Progenitor cell of endocrine pancreas (in vitro differentiated cells): ENCODE data around the gene GCHFR. TPM values are rescaled to one million over a fixed set of nuclear protein-coding genes. Genes with fewer than 3 reads are reported as not detected.

Experiments
- DNase-seq: peaks from one replicate; pipeline ENCODE4 v3.0.0; 2021; ENCODE audit warnings: low spot score; ENCODE audit not compliant: unreplicated experiment
- H3K27ac Mint-ChIP-seq: 2 replicates; pipeline ENCODE4 v1.8.0; 2021; ENCODE audit warnings: mild to moderate bottlenecking, moderate library complexity, mixed read lengths
- H3K27me3 Mint-ChIP-seq: 2 replicates; pipeline ENCODE4 v1.8.0; 2021; ENCODE audit warnings: mixed read lengths
- H3K36me3 Mint-ChIP-seq: 2 replicates; pipeline ENCODE4 v1.8.0; 2022; ENCODE audit warnings: mixed read lengths; ENCODE audit not compliant: insufficient read depth
- H3K4me1 Mint-ChIP-seq: 2 replicates; pipeline ENCODE4 v1.8.0; 2021; ENCODE audit warnings: low read depth, mixed read lengths
- H3K4me3 Mint-ChIP-seq: 2 replicates; pipeline ENCODE4 v1.8.0; 2021; ENCODE audit warnings: low read depth, mild to moderate bottlenecking, moderate library complexity, mixed read lengths
- H3K9me3 Mint-ChIP-seq: 2 replicates; pipeline ENCODE4 v1.8.0; 2021; ENCODE audit warnings: low read depth, mixed read lengths
- total RNA-seq: library from RNA; stranded (reverse); gene quantifications from 2 replicates; pipeline ENCODE4 v1.2.1, GENCODE V29; 2021
- TF ChIP-seq, protein P1 (sequence below): fragments of 200-600 bp; sonication (generic); IDR thresholded peaks from one replicate; pipeline ENCODE4 v1.5.0; 2021; ENCODE audit warnings: antibody characterized with exemption, mild to moderate bottlenecking; ENCODE audit not compliant: unreplicated experiment

GCHFR gene
- total RNA-seq, 1 donor from 2014 or later, result 32.1 TPM

GRCh38 chr15:40744815-40745152 is 19.1 kb upstream of the GCHFR start:
- no peak for DNase-seq
- no peak overlapping the region for H3K4me3 Mint-ChIP-seq
- TF ChIP-seq, protein P1, sequence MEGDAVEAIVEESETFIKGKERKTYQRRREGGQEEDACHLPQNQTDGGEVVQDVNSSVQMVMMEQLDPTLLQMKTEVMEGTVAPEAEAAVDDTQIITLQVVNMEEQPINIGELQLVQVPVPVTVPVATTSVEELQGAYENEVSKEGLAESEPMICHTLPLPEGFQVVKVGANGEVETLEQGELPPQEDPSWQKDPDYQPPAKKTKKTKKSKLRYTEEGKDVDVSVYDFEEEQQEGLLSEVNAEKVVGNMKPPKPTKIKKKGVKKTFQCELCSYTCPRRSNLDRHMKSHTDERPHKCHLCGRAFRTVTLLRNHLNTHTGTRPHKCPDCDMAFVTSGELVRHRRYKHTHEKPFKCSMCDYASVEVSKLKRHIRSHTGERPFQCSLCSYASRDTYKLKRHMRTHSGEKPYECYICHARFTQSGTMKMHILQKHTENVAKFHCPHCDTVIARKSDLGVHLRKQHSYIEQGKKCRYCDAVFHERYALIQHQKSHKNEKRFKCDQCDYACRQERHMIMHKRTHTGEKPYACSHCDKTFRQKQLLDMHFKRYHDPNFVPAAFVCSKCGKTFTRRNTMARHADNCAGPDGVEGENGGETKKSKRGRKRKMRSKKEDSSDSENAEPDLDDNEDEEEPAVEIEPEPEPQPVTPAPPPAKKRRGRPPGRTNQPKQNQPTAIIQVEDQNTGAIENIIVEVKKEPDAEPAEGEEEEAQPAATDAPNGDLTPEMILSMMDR, result no peak
- no peaks in the 10 kb centered on the region for H3K4me1 Mint-ChIP-seq
- no peaks in the 10 kb centered on the region for H3K27me3 Mint-ChIP-seq
- H3K27ac Mint-ChIP-seq, result no peak overlapping the region
- H3K36me3 Mint-ChIP-seq, result peaks cover 4% of the 10 kb centered on the region
- H3K9me3 Mint-ChIP-seq, result no peaks in the 10 kb centered on the region

- Mint-ChIP-seq H3K27me3 (no peaks in the 10 kb centered on the region), H3K36me3 (peaks cover 3% of the 10 kb centered on the region), H3K9me3 (no peaks in the 10 kb centered on the region), H3K4me1 (no peaks in the 10 kb centered on the region), H3K4me3 (no peak overlapping the region), H3K27ac (no peak overlapping the region)
- DNase-seq, result no peak
- TF ChIP-seq, protein P1, result no peak
Observed at GRCh38 chr15:40746916-40747418, 16.9 kb upstream of the GCHFR start.

GRCh38 chr15:40747685-40748631 is 15.9 kb upstream of the GCHFR start:
- DNase-seq, result no peak
- H3K27me3 Mint-ChIP-seq, result no peaks in the 10 kb centered on the region
- no peaks in the 10 kb centered on the region for H3K9me3 Mint-ChIP-seq
- TF ChIP-seq, protein P1, result no peak
- no peak overlapping the region for H3K4me3 Mint-ChIP-seq
- peaks cover 1% of the 10 kb centered on the region for H3K36me3 Mint-ChIP-seq
- H3K4me1 Mint-ChIP-seq, result no peaks in the 10 kb centered on the region
- H3K27ac Mint-ChIP-seq, result no peak overlapping the region

DNA sequence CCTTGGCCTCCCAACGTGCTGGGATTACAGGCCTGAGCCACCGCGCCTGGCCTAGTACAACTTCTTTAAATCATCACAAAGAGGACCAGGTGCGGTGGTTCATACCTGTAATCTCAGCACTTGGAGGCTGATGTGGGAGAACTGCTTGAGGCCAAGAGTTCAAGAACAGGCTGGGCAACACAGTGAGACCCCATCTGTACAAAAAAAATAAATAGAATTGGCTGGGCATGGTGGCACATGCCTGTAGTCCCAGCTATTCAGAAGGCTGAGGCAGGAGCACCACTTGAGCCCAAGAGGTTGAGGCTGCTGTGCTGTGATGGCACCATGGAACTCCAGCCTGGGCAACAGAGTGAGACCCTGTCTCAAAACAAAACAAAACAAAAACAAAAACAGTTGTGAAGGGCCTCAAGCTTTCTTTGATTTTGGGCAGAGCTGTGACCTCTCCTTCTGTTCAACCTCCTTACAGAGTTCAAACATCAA is 14.7 kb upstream of the GCHFR start:
- Mint-ChIP-seq H3K27ac (no peak overlapping the region), H3K4me1 (peaks cover 4% of the 10 kb centered on the region), H3K4me3 (no peak overlapping the region), H3K9me3 (no peaks in the 10 kb centered on the region), H3K27me3 (no peaks in the 10 kb centered on the region), H3K36me3 (peaks cover 3% of the 10 kb centered on the region)
- TF ChIP-seq, protein P1, result no peak
- no peak for DNase-seq

GRCh38 chr15:40750885-40751284 is 13.0 kb upstream of the GCHFR start:
- no peak for DNase-seq
- H3K27me3 Mint-ChIP-seq, result no peaks in the 10 kb centered on the region
- TF ChIP-seq, protein P1, result no peak
- peaks cover 8% of the 10 kb centered on the region for H3K4me1 Mint-ChIP-seq
- H3K36me3 Mint-ChIP-seq, result peaks cover 3% of the 10 kb centered on the region
- H3K4me3 Mint-ChIP-seq, result no peak overlapping the region
- no peak overlapping the region for H3K27ac Mint-ChIP-seq
- no peaks in the 10 kb centered on the region for H3K9me3 Mint-ChIP-seq
